HK-2 (cell line): ENCODE results near the gene MANSC1.
A peak's percentile ranks its signal among the peaks of the same experiment; 100 is the strongest.

Source experiments
- DNase-seq: peaks from one replicate; pipeline ENCODE4 v3.0.0-alpha.2; 2018; ENCODE audit not compliant: unreplicated experiment

MANSC1 gene

DNA sequence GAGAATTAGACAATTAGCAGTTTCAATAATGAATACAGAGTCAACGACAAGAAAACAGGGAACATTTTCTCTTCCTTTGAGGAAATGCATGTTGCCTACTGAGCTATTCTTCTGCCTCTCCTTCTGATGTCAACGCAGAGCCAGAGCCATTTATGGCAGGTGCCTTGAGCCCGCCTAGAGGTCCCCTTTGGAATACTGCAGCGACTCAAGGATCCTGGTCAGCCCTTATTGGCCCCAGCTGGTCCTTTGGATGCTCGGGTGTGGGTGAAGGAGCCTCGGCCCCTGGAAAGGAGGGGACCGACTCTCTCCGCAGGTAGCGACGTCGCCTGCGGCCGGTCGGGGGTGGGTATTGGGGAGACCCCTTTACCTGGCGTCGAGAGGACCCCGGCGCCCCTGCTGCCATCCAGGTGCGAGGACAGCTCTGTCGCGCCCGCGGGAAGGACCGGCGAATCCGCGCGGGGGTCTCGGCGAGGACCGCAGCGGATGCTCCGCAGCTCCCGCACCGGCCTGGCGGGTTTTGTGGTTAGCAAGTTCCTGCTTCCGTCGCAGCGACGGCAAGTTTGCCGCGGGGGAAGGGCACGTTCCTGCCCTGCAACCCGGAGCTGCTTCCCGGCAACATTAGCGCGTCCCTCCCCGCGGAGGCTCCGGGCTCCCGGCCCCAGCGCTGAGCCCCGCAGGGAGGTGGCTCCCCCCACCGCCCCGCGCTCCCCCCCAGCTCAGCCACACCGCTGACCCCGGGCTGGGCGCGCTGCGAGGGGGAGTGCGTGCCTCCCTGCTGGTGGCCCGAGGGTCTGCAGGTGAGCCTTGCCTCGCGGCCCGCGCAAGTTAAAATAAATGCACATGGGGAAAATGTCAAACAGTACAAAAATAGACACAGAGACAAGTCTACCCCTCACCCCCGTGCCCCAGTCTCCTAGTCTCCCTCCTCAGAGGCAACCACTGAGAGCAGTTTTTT is at the start of gene MANSC1:
TSS of gene MANSC1 (minus strand) at position 532 of the 955 bp plus-strand sequence. CDS start 6,928 bp downstream, outside the sequence.
- peak; percentile 31 for DNase-seq

DNA sequence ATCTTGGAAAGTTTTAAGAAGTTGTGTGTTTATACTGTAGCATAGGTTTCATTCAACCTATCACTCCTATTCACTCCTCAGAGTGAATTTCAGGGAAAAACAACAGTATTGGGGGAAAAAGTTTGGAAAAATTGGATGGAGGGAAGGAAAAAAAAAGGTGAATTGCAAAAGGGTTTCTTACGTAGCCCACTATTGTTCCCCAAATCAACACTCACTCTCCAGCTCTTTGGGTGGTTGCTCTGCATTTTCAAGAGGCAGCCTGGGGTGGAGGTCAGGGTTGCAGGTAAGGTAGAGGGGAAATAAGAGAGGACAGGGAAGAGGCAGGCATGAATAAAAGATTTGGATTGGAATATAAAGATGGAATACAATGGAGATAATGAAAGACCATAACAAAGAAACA is 49.1 kb upstream of the MANSC1 start:
- DNase-seq, result no peak

DNA sequence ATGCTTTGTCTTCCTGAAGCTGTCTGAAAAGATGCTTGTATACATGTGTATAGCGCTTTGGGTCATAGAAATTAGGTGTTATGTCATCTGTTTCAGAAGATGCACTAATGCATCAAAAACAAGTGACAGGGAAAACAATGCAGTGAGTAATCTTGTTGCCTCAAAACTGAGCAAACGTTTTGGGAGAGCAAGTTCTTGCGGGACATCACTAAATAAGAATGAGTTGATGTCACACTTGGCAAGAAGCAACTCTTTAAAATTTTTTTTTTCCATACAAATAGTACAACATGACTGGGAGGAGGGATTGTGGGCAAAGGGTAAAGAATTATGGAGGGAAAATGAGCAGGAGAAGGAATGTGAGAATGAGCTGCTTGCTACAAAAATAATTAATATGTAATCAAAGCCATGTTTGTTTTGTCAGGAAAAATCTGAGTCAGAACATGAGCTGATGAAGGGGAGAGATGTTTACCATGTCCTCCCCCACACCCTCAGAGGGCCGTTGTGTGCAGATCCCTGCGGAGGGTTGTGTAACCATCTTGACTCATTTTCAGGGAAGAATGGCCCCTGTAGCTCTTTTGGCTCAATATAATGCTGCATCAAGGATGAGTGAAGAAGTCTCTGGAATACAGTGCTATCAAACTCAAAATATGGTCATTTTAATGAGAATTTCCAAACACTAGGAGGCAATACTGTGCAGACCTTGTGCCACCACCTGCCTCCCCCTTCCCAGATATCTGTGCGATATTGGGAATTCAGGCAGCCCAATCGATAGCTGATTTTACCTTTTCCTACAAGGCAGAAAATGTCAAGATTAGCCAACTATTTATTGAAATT is 48.2 kb upstream of the MANSC1 start:
- DNase-seq, result peak; percentile 27

DNA sequence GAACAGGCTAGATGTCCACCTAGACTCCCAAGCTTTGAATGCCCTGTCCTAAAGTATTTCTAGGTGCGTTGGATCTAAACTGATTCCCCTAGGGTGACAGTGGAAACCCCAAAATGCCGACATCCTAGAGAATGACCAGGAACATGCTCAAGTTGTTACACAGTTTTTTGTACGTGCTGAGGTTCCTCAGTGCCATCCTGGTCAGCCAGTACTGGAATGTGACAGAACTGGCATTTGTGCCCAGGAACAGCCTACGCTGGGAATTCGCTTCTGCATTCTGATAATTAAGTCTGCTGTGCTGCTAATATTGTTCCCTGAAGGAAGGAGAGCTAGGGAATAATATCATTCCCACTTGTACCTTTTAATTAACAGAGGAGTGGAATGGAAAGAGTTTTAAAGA is 47.1 kb upstream of the MANSC1 start:
- DNase-seq, result no peak

DNA sequence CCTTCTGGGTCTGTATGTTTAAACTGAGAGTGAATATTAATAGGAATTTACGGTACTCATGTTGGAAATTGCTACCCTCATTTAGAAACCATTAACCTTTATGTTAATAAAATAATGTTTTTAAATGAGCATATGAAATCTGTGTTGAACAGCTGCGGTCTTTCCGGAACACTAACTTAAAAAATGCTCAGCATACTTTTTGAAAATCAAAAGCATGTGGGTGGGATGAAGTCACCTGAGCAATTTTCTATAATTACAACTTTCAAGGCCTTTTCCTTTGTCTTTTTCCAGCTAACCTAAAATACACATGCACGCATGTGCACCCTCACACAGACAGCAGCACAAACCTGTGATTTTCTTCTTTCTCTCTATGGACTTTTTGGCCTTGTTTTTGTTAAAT is 46.7 kb upstream of the MANSC1 start:
- no peak for DNase-seq

DNA sequence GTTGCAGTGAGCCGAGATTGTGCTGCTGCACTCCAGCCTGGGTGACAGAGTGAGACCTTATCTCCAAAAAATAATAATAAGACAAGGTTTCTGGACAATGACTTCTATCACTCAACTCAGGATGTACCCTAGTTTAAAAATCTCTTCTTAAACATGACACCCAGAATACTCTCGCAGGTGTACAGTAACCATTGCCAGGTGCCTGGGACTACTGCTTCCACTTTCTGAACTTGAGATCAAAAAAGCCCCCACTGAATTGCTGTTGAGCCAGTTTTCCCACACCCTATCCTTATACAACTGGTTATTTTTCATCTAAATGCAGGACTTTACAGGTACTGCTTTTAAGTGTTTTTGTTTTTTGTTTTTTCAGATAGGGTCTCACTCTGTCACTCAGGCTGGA is 43.1 kb upstream of the MANSC1 start:
- DNase-seq, result no peak

DNA sequence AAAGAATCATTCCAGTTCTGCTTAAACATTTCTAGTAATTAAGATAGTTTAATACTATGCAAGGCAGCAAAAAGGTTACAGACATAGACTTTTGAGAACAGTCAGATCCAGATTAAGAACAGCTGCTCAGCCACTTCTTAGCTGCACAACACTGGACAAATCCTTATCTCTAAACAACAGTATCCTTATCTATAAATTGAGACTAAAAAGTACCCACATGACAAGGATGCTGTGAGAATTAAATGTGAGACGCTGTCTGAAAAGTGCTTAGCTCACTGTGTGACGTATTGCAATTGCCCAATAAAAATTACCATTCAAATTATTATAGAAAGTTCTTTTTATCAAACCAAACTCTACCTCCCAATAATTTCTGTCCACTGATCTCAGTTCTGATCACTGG is 42.4 kb upstream of the MANSC1 start:
- DNase-seq, result no peak

DNA sequence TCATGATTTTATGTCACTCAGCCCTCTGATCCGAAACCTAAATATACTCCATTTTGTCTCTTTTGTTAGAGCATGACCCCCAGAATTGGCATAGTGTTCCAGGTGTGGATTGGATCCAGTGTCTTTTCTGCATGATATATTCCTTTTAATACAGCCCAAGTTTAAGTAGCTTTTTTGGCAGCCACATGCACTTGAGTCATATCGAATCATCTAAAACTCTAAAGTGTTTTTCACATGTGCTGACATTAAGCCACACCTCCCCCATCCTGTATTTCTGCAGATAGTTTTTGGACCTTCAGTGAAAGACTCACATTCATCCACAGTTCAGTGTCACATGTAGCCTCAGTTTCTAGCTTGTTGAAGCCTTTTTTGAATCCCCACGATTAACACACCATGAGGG is 37.5 kb upstream of the MANSC1 start:
- no peak for DNase-seq

DNA sequence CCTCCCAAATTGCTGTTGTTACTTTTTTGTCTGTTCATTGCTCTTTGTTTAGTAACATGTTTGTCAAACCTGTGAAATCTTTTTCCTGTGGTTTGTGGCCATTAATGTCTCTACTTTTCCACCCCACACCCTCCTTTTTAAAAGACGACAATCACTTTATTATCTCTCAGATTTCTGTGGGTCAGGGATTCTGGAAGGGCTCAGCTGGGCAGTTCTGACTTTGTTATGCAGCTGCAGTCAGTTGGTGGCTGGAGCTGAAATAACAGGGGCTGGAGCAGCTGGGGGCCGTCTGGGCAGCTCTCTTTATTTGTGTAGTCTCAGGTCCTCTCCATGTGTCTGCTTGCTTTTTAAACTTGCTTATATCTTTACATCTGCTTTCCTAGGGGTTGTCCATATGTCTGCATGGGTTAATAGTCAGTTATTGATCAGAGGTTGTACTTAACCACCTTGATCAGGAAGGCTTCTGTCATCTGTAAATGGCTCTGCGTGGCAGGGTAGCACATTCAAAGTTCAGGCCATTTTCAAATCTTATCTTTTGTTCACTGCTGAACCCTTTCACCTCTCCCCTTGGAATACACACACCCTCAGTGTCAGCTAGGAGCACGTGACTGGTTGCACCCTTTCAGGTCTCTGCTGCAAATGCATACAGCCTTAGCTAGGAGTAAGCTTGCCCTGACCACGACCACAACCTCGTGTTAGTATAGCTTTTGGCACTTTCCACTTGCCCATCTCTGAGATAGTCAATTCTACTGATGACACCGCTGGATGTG is 34.7 kb upstream of the MANSC1 start:
- DNase-seq, result no peak

DNA sequence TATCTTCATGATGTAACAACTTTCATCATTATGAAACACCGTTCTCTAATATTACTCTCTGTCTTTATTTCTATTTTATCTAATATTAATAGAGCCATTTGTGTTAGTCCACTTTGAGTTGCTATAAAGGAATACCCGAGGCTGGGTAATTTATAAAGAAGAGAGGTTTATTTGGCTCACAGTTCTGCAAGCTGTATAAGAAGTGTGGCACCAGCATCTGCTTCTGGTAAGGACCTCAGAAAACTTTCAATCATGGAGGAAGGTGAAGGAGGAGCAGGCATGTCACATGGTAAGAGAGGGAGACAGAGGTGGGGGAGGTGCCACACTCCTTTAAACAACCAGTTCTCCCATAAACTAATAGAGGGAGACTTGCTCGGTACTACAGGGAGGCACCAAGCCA is 31.9 kb upstream of the MANSC1 start:
- DNase-seq, result no peak

DNA sequence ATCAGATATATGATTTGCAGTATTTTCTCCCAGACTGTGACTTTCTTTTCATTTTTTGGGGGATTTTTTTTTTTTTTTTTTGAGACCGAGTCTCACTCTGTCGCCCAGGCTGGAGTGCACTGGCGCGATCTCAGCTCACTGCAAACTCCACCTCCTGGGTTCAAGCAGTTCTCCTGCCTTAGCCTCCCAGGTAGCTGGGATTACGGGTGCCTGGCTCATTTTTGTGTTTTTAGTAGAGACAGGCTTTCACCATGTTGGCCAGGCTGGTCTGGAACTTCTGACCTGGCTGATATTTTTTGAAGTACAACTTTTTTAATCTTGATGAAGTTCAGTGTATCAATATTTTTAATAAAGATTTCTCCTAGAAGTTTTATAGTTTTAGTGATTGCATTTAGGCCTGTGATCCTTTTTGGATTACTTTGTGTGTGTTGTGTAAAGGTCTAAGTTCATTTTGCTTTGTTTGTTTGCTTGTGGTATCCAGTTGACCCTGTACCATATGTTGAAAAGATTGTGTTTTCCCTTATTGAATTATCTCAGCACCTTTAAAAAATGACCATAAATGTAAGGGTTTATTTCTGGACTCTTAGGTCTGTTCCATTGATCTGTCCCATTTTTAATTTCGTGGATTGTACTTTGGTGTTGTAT is 31.0 kb upstream of the MANSC1 start:
- no peak for DNase-seq

DNA sequence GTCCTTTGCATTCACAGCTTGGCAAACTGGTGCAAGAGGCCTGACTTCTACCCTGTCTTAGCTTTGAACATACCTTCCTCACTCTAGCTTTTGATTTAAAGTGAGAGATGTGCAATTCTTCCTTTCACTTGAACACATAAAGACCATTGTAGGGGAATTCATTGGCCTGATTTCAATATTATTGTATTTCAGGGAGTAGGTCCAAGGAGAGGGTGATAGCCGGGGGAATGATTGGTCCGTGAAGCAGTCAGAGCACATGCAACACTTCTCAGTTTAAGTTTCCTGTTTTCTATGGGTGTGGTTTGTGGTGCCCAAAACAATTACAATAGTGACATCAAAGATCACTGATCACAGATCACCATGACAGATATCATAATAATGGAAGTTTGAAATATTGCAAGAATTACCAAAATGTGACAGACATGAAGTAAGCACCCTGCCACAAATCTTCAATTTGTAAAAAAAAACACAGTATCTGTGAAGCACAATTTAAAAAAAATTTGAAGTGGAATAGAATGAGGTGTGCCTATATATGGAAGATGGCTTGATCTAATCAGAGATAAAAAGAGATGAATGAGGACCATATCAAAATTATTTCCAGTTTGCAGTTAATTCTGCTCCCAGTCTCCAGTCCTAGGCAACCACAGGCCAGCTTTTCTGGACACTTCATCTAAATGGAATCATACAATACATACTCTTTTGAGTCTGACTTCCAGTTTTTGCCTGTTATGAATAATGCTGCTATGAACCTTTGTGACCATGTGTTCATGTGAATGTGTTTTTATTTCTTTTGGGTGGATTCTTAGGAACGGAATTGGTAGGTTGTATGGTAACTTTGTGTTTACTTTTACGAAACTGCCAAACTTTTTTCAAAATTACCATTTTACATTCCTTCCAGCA is 30.0 kb upstream of the MANSC1 start:
- DNase-seq, result no peak

DNA sequence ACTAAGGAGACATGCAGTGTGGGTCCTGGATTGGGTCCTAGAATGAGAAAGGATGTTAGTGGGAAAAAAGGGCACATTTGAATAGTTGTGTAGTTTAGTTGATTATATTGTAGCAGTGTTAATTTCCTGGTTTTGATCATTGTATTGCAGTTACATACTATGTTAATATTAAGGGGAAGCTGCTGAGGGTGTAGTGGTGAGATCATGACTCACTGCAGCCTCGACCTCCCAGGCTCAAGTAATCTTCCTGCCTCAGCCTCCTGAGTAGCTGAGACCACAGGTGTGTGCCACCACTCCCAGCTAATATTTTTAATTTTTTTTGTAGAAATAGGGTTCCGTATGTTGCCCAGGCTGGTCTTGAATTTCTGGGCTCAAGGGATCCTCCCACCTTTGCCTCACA is 28.6 kb upstream of the MANSC1 start:
- DNase-seq, result no peak

DNA sequence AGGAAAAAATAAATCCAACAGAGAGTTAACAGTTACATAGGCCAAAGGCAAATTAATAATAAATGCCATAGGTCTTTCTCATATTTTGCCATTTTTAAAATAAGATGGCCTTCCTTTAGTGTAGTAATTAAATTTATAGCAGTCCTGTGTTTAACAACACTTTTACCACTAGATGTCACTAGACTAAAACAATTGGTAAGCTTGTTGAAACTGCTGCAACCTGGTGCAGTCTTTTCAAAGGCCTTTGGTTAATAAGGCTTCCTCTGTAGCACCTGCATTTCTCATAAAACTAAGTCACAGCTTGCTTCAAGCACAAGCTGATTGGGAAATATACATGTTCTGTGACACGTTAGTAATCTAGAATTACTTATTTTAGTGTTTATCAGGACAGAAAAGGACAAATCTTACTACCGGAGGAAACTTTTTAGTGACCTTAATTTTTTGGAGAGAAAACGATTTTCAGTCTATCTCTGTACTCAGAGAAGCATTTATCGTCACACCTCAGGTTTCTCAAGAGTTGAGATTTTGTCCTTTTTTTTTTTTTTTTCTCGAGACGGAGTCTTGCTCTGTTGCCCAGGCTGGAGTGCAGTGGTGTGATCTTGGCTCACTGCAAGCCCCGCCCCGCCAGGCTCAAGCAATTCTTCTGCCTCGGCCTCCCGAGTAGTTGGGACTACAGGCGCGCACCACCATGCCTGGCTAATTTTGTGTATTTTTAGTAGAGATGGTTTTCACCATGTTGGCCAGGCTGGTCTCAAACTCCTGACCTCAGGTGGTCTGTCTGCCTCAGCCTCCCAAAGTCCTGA is 26.8 kb upstream of the MANSC1 start:
- no peak for DNase-seq

DNA sequence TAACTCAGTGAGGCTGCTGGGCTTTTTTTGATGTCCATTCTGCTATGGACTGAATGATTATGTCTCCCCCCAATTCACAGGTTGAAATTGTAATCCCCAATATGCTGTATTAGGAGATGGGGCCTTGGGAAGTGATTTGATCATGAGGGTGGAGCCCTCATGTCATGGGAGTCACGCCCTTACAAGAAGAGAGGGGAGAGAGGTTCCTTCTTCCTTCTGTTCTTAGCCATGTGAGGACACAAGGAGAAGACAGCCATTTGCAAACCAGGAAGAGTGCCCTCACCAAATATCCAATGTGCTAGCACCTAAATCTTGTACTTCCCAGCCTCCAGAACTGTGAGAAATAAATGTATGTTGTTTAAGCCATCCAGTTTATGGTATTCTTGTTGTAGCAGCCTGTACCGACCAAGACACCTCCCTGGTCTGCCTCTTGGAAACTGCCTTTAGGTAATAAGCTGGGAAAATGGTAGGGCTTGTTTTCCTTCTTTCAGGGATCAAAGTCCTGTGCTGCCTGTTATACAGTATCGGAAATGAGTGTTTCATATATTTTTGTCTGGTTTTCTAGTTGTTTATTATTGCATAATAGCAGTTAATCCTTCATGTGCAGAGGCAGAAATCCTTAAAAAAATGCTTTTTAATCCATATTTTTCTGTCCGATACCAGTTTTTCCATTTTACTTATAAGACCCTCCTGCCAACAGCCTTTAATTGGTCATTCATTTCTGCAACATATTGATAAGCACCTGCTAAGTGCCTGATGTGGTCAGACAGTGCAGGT is 23.1 kb upstream of the MANSC1 start:
- no peak for DNase-seq

DNA sequence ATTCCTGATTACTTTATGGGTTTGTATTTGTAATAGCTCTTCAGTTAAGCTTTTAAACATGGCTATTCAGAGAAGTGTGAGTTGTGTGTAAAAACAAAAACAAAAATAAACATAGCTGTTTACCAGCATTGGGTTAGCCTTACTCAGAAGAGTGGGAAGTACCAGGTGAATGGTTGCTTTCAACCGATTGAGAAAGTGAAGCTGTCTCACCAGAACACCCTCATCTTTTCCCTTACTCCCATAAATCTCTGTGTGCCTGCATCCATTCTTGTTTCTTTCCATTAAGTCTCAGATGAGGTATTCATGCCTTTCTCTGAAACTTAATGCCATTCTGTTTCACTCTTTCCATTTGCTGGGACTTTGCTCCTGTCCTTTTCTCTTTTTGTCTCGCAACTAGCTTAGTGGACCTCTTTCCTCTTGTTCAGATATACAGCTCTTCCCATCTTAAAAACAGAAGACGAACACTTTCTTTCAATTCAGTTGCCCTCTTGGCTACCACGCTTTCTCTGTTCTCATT is 17.5 kb upstream of the MANSC1 start:
- DNase-seq, result no peak

DNA sequence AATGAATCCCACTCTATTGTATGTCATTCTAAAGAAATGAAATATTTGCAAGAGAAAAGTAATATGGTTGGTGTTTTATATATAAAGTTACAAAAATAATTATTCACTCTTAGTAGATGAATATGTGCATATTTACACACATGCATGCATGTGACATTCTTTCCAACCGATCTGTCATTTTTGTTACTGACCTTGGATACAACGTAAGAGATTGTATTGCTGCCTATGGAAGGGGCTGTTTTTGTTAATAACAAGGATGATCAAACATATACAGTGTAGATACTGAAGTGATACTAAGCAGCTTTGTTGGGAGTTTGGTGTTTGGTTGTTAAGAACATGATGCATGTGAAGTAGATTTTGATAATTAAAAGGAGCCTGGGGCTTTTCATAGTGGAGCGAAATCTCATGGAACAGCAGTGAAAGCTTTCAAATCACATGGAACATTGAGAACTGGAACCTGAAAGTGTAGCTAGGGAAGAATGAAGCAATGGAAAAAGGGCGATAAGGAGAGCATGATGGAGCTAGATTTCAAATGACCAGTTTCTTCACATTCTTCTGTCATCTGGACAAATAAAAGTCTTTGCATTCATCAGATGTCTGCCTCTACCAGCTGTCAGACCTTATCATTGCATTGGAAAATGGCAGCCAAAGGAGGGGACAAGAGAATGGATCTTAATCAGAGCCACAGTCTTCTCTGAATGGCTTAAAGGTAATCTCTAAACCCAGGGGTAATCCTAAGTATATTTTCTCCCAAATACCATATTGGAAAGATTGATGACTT is 16.8 kb upstream of the MANSC1 start:
- DNase-seq, result no peak

DNA sequence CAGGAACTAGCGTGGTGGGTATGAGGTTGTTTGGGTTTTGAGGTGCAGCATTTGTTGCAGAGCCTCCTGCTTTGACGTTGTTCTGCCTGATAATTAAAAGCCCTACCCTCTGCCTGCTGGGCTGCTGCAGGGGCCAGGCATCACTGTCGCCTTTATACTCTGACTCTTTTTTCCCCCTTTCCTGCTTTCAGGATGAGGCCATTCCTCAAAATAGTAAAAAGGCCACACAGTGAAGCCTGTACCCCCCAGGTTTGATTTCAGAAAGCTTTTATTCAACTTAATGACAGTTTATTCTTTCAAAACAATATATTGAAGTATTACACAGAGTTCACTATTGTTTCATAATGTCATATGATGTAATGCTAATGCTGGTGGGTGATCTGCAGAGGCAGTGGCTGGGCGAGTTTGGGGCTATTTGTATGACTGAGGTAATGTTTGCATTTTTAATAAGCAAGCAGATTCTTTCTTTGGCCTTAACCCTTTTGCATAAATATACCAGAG is 15.9 kb upstream of the MANSC1 start:
- no peak for DNase-seq
